K562 (cell line): ENCODE data around the gene PPP4R1. TPM values are rescaled to one million over a fixed set of nuclear protein-coding genes. Genes with fewer than 3 reads are reported as not detected.

ENCODE experiments used
- BRD9 ChIP-seq: fragments of 450-650 bp; IDR thresholded peaks from 2 replicates; pipeline ENCODE4 v1.6.1; 2018; ENCODE audit warnings: low read depth; ENCODE audit not compliant: partially characterized antibody
- CCNT2 ChIP-seq: IDR thresholded peaks from 2 replicates; pipeline ENCODE4 v1.6.1; 2011; ENCODE audit warnings: borderline replicate concordance, low read depth, mild to moderate bottlenecking, moderate library complexity, mixed read lengths, low read length; ENCODE audit not compliant: insufficient read length; ENCODE audit errors: extremely low read depth
- COPS2 ChIP-seq: fragments of 450-650 bp; conservative IDR thresholded peaks from 2 replicates; pipeline ENCODE4 v1.6.1; 2016; ENCODE audit warnings: mild to moderate bottlenecking, moderate library complexity
- FOSL1 ChIP-seq: fragments of 200-800 bp; sonication (Bioruptor generic); conservative IDR thresholded peaks from 2 replicates; pipeline ENCODE4 v1.6.1; 2016; ENCODE audit warnings: missing genetic modification characterization, missing compliant biosample characterization
- HDAC6 ChIP-seq: IDR thresholded peaks from 2 replicates; pipeline ENCODE4 v1.6.1; 2012; ENCODE audit warnings: low read depth, mild to moderate bottlenecking, control low read depth, inconsistent platforms, low read length, moderate library complexity
- KLF1 ChIP-seq: fragments of 450-650 bp; IDR thresholded peaks from 2 replicates; pipeline ENCODE4 v1.6.1; 2016; ENCODE audit warnings: missing genetic modification characterization, missing compliant biosample characterization
- SLC30A9 ChIP-seq: fragments of 250-450 bp; sonication (Bioruptor Pico); IDR thresholded peaks from 2 replicates; pipeline ENCODE4 v1.8.0; 2022; ENCODE audit warnings: mild to moderate bottlenecking, moderate library complexity
- TOE1 ChIP-seq, 2 experiments: fragments of 450-650 bp in 1 of 2; sonication (generic) in 1 of 2; formaldehyde crosslinking in 1 of 2; IDR thresholded peaks; 2 replicates each; pipeline versions ENCODE4 v1.7.1 to v1.8.0; 2016 to 2022; ENCODE audit warnings: borderline replicate concordance in 2 of 2, mild to moderate bottlenecking in 2 of 2, antibody characterized with exemption in 1 of 2, inconsistent platforms in 1 of 2, low read depth in 1 of 2, missing genetic modification reagents in 1 of 2, moderate library complexity in 1 of 2
- XRCC4 ChIP-seq: IDR thresholded peaks from one replicate; pipeline ENCODE4 v1.6.1; 2011; ENCODE audit not compliant: insufficient read depth, insufficient read length; ENCODE audit errors: extremely low read depth
- ZBTB40 ChIP-seq, 2 experiments: fragments of 450-650 bp in 1 of 2; sonication (generic) in 1 of 2; formaldehyde crosslinking in 1 of 2; IDR thresholded peaks; 2 replicates each; pipeline versions ENCODE4 v1.7.1 to v1.9.0; 2016 to 2022; ENCODE audit warnings: inconsistent platforms in 1 of 2, mild to moderate bottlenecking in 1 of 2, missing genetic modification reagents in 1 of 2
- ZFP1 ChIP-seq: fragments of 450-650 bp; formaldehyde crosslinking; IDR thresholded peaks from 2 replicates; pipeline ENCODE4 v1.4.0; 2020; ENCODE audit warnings: mild to moderate bottlenecking, mixed read lengths
- ZNF146 ChIP-seq: IDR thresholded peaks from one replicate; pipeline ENCODE4 v1.6.1; 2018; ENCODE audit warnings: missing compliant biosample characterization; ENCODE audit not compliant: unreplicated experiment
- ZNF24 ChIP-seq: fragments of 450-650 bp; IDR thresholded peaks from 2 replicates; pipeline ENCODE4 v1.6.1; 2016
- polyA plus RNA-seq, 8 experiments: library from polyadenylated mRNA; depleted of rRNA in 4 of 8; stranded (reverse) in 5 of 8; unstranded in 3 of 8; fragments of >200 nt; fragmentation: Nextera tagmentation in 2 of 8; fragmentation: Illumina TruSeq in 1 of 8; extraction: Ambion mirVana in 2 of 8; extraction: Trizol in 1 of 8; gene quantifications; 2 replicates each; pipeline versions ENCODE4 v1.2.1 to v1.2.3, GENCODE V29; 2011 to 2014; ENCODE audit warnings: inconsistent platforms in 1 of 8, missing spikeins in 1 of 8
- total RNA-seq, 7 experiments: library from RNA; depleted of rRNA in 6 of 7; stranded (reverse); fragments of >200 nt in 6 of 7; fragmentation: Illumina TruSeq in 2 of 7; extraction: Trizol in 2 of 7; gene quantifications; 2 replicates each; pipeline versions ENCODE4 v1.2.1 to v1.2.3, GENCODE V29; 2011 to 2021; ENCODE audit warnings: low replicate concordance in 1 of 7
- TF ChIP-seq, protein P1 (sequence below), 2 experiments: fragments of 450-650 bp; conservative IDR thresholded peaks; 2 replicates each; pipeline ENCODE4 v1.6.1; 2017; ENCODE audit warnings: mild to moderate bottlenecking in 2 of 2, moderate library complexity in 2 of 2

PPP4R1 gene
- total and polyA plus RNA-seq, 9 of the 15 experiments (the other 6 are each of a cell fraction or from before 2014, with no cell fraction given): 23.5 to 136 (median 84.5) TPM

DNA sequence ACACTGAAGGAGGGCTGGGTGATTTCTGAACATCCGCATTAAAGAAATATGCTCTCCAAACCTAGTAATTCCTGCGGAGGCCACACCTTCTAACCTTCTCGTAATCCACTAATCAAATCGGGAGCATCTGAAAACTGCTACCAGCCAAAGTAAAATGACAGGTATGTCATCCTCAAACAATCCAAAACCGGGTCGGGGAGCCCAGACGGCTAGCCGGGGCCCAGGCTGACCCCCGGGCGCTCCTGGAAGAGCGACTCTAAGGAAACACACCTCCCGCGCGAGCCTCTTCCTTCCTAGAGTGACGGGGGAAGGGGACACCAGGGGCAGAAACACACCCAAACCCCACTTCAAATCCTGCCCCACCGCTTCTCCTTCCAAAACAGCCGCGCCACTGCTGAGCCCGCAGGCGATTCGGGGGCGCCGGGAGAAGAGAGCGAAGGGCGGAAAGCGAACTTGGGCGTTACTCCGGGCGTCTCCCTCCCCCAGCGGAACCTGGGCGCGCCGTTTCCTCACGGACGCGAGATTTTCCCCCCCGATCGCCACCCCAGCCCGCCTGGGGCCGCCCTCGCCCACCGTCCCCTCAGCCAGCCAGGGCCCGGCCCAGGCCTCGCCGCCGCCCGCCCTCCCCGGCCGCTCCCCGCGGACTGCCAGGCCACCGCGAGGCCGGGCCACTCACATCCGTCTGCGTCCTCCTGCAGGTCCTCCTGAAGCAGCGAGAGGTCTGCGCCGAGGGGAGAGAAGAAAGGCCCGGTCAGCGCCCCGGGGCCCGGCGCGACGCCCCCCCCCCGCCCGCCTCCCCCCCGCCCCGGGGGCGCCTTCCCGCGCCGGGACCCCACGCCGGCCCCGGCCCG is 584 bp downstream of the PPP4R1 start (continued):
- TF ChIP-seq ZBTB40 (IDR thresholded peaks at IDR 0.05) (peak; percentile 49; the same call in 1 of the 2 replicates), ZBTB40 (CRISPR knock-in tag; IDR thresholded peaks at IDR 0.05) (no peak), KLF1 (tag) (peak; percentile 51; the same call in 1 of the 2 replicates), ZNF24 (no peak), ZNF146 (no peak), TOE1 (IDR thresholded peaks at IDR 0.05; ENCODE audit: borderline replicate concordance) (0 out of 2 replicates have a peak, but pooled peaks have one; percentile 31), TOE1 (CRISPR knock-in tag; IDR thresholded peaks at IDR 0.05; ENCODE audit: borderline replicate concordance, low read depth) (peak; percentile 42; the same call in 1 of the 2 replicates), FOSL1 (no peak), CCNT2 (peak; percentile 51), XRCC4 (no peak), HDAC6 (no peak), COPS2 (no peak), ZFP1 (CRISPR knock-in tag) (no peak), BRD9 (no peak), SLC30A9 (CRISPR knock-in tag) (no peak)
- TF ChIP-seq, protein P1, sequence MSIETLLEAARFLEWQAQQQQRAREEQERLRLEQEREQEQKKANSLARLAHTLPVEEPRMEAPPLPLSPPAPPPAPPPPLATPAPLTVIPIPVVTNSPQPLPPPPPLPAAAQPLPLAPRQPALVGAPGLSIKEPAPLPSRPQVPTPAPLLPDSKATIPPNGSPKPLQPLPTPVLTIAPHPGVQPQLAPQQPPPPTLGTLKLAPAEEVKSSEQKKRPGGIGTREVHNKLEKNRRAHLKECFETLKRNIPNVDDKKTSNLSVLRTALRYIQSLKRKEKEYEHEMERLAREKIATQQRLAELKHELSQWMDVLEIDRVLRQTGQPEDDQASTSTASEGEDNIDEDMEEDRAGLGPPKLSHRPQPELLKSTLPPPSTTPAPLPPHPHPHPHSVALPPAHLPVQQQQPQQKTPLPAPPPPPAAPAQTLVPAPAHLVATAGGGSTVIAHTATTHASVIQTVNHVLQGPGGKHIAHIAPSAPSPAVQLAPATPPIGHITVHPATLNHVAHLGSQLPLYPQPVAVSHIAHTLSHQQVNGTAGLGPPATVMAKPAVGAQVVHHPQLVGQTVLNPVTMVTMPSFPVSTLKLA (conservative IDR thresholded peaks at IDR 0.05): peak in 1 of 2 experiments; percentile 39; a peak in 1 of 4 replicates
